ENCODE data around the gene IFT122. TPM values are rescaled to one million over a fixed set of nuclear protein-coding genes. Genes with fewer than 3 reads are reported as not detected.

IFT122 gene
- total and polyA plus RNA-seq, 2 of the 4 experiments (the other 2 are of a cell fraction): 16.8 to 28.0 TPM

DNA sequence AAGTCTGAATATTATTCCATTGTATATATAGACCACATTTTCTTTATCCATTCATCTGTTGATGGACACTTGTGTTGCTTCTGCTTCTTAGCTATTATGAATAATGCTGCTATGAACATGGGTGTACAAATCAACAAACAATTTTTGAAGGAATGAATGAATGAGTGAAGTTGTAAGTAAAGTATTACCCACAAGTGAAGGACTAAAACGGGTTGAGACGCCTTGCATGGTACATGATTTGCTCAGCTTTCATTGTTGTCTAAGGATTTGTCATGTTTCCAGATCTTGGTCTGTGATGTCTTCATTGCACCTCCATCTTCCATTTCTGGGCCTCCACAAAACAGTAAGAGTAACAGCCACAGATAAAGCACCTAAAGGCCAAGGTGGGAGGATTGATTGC, 20.5 kb downstream of the IFT122 start:
- no CpG with 5 or more reads among the region's 2 CpGs for WGBS, 2 experiments (ENCODE audit: extremely low coverage in 2 of 2, insufficient read length in 1 of 2)
- in situ Hi-C loops (cut with MboI; ENCODE audit: low sequenced_read_pairs) (no loop called here), dilution Hi-C loops (cut with HindIII; ENCODE audit: low sequenced_read_pairs, unreplicated experiment) (no loop called here), intact Hi-C loops (cut with micrococcal nuclease) (no loop called here)
- peaks cover 6% of the 10 kb centered on the region for H3K36me3 ChIP-seq (ENCODE audit: control insufficient read depth, insufficient read depth, low read length)
- no peak overlapping the region for H2BK15ac ChIP-seq (ENCODE audit: low read depth, low read length)
- H3K14ac ChIP-seq (replicated peaks; ENCODE audit: low read depth, low read length): peak overlapping the region; percentile 50
- H2BK20ac ChIP-seq (ENCODE audit: low read depth, low read length): no peak overlapping the region
- H3K56ac ChIP-seq (ENCODE audit: extremely low read depth, insufficient read depth, low read length): no peak overlapping the region
- no peak overlapping the region for H2AK9ac ChIP-seq (replicated peaks; ENCODE audit: low read depth, low read length, poor library complexity)
- H3K9ac ChIP-seq (ENCODE audit: low read depth, low read length): no peak overlapping the region
- BruUV-seq (replicated peaks): no TSS peak
- 0 out of 2 replicates have a peak, but pooled peaks cover 5% of the 10 kb centered on the region for H4K20me1 ChIP-seq (ENCODE audit: insufficient read depth, low read length)
- no peak overlapping the region for H4K8ac ChIP-seq (ENCODE audit: low read depth in 2 of 2, low read length in 2 of 2)
- peak overlapping the region; percentile 11 for H2BK5ac ChIP-seq (ENCODE audit: low read depth, low read length, poor library complexity, severe bottlenecking)
- ChIA-PET CTCF (no interaction called here), POLR2A (ENCODE audit: unreplicated experiment) (no interaction called here)
- no peak overlapping the region for H3K23ac ChIP-seq (ENCODE audit: low read depth, low read length)
- H3K4ac ChIP-seq (ENCODE audit: low read depth, low read length): peak overlapping the region; percentile 38
- no peak overlapping the region for H2BK120ac ChIP-seq (ENCODE audit: low read depth, low read length)
- H3K18ac ChIP-seq (ENCODE audit: low read depth, low read length): 0 out of 2 replicates have a peak overlapping the region, but pooled peaks have one; percentile 48
- ATAC-seq (ENCODE audit: low read depth): no peak
- H3K27me3 ChIP-seq (ENCODE audit: control insufficient read depth, insufficient read depth, low read length): no peaks in the 10 kb centered on the region
- no peak for TF ChIP-seq SMC3 (IDR thresholded peaks at IDR 0.05; ENCODE audit: low read depth, low read length)
- no peak for TF ChIP-seq RCOR1 (IDR thresholded peaks at IDR 0.05; ENCODE audit: insufficient replicate concordance, low read length)
- no peak for TF ChIP-seq MAFK (IDR thresholded peaks at IDR 0.05; ENCODE audit: low read depth, low read length)
- TF ChIP-seq, protein P1, sequence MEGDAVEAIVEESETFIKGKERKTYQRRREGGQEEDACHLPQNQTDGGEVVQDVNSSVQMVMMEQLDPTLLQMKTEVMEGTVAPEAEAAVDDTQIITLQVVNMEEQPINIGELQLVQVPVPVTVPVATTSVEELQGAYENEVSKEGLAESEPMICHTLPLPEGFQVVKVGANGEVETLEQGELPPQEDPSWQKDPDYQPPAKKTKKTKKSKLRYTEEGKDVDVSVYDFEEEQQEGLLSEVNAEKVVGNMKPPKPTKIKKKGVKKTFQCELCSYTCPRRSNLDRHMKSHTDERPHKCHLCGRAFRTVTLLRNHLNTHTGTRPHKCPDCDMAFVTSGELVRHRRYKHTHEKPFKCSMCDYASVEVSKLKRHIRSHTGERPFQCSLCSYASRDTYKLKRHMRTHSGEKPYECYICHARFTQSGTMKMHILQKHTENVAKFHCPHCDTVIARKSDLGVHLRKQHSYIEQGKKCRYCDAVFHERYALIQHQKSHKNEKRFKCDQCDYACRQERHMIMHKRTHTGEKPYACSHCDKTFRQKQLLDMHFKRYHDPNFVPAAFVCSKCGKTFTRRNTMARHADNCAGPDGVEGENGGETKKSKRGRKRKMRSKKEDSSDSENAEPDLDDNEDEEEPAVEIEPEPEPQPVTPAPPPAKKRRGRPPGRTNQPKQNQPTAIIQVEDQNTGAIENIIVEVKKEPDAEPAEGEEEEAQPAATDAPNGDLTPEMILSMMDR (conservative IDR thresholded peaks at IDR 0.05; ENCODE audit: low read depth, low read length): no peak
- TF ChIP-seq RAD21 (IDR thresholded peaks at IDR 0.05; ENCODE audit: low read length): no peak
- TF ChIP-seq BHLHE40 (IDR thresholded peaks at IDR 0.05; ENCODE audit: low read depth, low read length): no peak
- TF ChIP-seq, protein P2, sequence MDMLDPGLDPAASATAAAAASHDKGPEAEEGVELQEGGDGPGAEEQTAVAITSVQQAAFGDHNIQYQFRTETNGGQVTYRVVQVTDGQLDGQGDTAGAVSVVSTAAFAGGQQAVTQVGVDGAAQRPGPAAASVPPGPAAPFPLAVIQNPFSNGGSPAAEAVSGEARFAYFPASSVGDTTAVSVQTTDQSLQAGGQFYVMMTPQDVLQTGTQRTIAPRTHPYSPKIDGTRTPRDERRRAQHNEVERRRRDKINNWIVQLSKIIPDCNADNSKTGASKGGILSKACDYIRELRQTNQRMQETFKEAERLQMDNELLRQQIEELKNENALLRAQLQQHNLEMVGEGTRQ (IDR thresholded peaks at IDR 0.05; ENCODE audit: low read depth, low read length): no peak
- no peak for TF ChIP-seq CHD1 (IDR thresholded peaks at IDR 0.05; ENCODE audit: low read depth, low read length)
- no peak for TF ChIP-seq MAZ (IDR thresholded peaks at IDR 0.05; ENCODE audit: borderline replicate concordance, low read depth, low read length)
- TF ChIP-seq, protein P3, sequence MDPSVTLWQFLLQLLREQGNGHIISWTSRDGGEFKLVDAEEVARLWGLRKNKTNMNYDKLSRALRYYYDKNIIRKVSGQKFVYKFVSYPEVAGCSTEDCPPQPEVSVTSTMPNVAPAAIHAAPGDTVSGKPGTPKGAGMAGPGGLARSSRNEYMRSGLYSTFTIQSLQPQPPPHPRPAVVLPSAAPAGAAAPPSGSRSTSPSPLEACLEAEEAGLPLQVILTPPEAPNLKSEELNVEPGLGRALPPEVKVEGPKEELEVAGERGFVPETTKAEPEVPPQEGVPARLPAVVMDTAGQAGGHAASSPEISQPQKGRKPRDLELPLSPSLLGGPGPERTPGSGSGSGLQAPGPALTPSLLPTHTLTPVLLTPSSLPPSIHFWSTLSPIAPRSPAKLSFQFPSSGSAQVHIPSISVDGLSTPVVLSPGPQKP (IDR thresholded peaks at IDR 0.05; ENCODE audit: borderline replicate concordance, low read depth, low read length): no peak
- no peak for TF ChIP-seq FOS (IDR thresholded peaks at IDR 0.05; ENCODE audit: low read depth, low read length)
- no peak for TF ChIP-seq CEBPB (IDR thresholded peaks at IDR 0.05; ENCODE audit: low read depth, low read length)
- TF ChIP-seq POLR2A (IDR thresholded peaks at IDR 0.05; ENCODE audit: low read depth, low read length): no peak
- no peak for TF ChIP-seq RFX5 (IDR thresholded peaks at IDR 0.05; ENCODE audit: low read depth, low read length)
- TF ChIP-seq NFE2L2 (IDR thresholded peaks at IDR 0.05; ENCODE audit: low read depth, low read length): no peak
- peaks cover 24% of the 10 kb centered on the region for H3K9me1 ChIP-seq (ENCODE audit: insufficient read depth, low read length)
- no peak overlapping the region for H3K4me3 ChIP-seq (ENCODE audit: insufficient read depth, low read depth, low read length)
- no peak overlapping the region for H2AFZ ChIP-seq (replicated peaks; ENCODE audit: low read length, poor library complexity)
- peak overlapping the region; percentile 14; the same call in 1 of the 2 replicates for H2AK5ac ChIP-seq (ENCODE audit: low read depth, low read length)
- H3K4me2 ChIP-seq (ENCODE audit: low read depth, low read length): peak overlapping the region; percentile 40; the same call in 1 of the 2 replicates
- peaks cover 11% of the 10 kb centered on the region for H3K4me1 ChIP-seq (ENCODE audit: control insufficient read depth, insufficient read depth, low read length)
- H3K27ac ChIP-seq (ENCODE audit: insufficient read depth, low read length): no peak overlapping the region
- no peak overlapping the region for H4K91ac ChIP-seq (ENCODE audit: insufficient read depth, low read depth, low read length)
- no peaks in the 10 kb centered on the region for H3K9me3 ChIP-seq (ENCODE audit: control insufficient read depth, insufficient read depth, low read length)
- no peak overlapping the region for H4K5ac ChIP-seq (ENCODE audit: low read depth, low read length)
- H3K79me1 ChIP-seq (ENCODE audit: low read depth in 1 of 2, low read length in 2 of 2): peaks cover 5 to 17% of the 10 kb centered on the region in 2 experiments; a peak in 2 of 4 replicates
- no peak for DNase-seq

All from IMR-90 (cell line).